ENCODE data around the gene TMCC1.
"Not testable (repeated sequence)": the region's sequence is repeated elsewhere in the genome, so short reads cannot be mapped to it uniquely, and the experiment has no call there.

Gene TMCC1

DNA sequence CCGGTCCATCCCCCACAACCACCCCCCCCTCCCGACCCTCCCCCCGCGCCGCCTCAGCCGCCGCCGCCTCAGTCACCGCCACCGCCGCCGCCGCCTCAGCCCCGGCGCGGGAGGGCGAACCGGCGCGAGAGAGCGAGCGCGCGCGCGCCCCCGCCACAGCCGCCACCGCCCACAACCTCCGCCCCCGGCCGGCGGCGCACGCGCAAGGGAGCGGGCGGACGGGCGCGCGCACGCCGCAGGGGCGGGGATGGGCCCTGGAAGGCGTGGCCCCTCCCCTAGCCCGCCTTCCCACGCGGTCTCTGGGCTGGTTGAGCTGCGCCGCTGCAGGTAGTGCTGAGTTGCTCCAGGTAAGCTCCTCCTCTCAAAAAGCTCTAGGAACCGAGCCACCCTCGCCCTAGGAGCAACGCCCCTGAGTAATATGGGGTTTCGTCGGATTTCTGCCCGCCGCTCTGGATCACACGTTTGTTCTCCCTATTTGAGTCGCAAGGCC, at the start of gene TMCC1:
Gene TMCC1 (minus strand): TSS at position 131 of the 490 bp plus-strand sequence.
- DNase-seq (ENCODE audit: low spot score): peak; percentile 91

DNA sequence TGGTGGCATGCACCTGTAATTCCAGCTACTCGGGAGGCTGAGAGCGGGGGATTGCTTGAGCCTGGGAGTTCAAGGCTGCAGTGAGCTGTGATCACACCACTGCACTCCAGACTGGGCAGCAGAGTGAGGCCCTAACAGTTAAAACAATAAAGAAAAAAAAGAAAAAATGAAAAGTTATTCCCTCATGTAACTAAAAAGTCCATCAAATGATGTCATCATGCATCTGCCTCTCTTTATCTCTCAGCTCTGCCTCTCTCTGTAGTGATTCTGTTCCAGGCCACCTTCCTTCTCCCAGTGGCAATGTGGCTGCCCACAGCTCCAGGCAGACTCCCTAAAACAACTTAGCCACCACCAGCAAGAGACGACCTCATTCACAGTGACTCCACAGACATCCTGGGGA, 49.5 kb upstream of the TMCC1 start:
- DNase-seq (ENCODE audit: low spot score): no peak

- peak; percentile 67 for DNase-seq (ENCODE audit: low spot score)
These were observed 48.8 kb upstream of the TMCC1 start for GRCh38 chr3:129942296-129942695.

GRCh38 chr3:129940086-129940485, 46.6 kb upstream of the TMCC1 start:
- no peak for DNase-seq (ENCODE audit: low spot score)

- DNase-seq (ENCODE audit: low spot score): no peak
These were observed 44.8 kb upstream of the TMCC1 start for GRCh38 chr3:129938140-129938930.

- DNase-seq (ENCODE audit: low spot score): no peak
These were observed 44.2 kb upstream of the TMCC1 start for GRCh38 chr3:129937717-129938116.

DNA sequence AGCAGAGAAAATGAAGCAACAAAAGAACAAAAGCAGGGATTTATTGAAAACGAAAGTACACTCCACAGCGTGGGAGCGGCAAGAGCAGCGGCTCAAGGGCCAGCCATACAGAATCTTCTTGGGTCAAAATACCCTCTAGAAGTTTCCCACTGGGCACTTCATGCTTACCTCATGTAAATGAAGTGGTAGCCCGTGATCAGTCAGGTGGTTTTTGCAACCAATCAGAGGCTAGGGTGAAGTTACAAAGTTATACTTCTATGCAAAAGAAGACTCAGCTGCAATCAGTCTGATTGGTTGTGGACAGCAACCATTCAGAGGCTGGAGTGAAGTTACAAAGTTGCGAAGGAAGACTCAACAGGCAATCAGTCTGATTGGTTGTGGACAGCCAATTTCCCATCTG, 43.2 kb upstream of the TMCC1 start:
- peak; percentile 50 for DNase-seq (ENCODE audit: low spot score)

GRCh38 chr3:129934234-129935123, 41.0 kb upstream of the TMCC1 start:
- DNase-seq (ENCODE audit: low spot score): peak; percentile 22

DNA sequence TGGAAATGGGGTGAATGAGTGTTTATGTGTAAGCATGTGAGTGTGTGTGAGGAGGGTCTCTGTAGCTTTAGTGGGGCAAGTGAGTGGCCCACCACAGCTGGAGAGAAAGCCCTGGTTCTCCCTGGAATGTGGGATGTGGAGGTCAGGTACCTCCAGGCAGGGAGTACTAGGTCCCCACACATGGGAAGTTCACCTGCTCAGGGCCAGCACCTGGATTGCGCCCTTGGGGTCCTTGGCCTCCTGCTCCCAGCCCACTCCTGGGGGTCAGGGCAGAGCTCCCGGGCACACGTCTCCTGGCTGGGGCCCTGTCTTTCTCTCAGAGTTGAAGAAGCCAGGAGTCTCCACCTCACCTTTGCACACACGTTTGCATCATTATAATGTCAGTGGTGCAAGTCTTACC, 40.0 kb upstream of the TMCC1 start:
- DNase-seq (ENCODE audit: low spot score): no peak

- DNase-seq (ENCODE audit: low spot score): no peak
These were observed 35.9 kb upstream of the TMCC1 start for GRCh38 chr3:129929383-129929782.

DNA sequence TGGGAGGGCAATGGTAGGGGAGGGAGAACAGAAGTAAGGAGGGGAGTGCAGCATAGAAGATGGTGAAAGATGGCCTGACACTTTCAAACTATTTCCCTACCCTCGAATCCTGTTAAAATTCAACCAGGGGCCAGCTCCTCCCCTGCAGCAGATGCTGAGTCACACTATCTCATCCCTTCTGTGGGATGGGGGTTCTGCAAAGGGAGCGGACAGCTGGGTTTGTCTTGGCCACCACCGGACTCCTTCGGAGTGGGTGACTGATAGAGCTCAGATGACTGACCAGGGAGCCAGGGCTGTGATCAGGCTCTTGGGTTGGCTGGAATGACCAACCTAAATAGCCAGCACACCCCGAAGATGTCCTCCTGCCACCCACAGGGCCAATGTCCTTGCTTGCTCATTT, 33.6 kb upstream of the TMCC1 start:
- DNase-seq (ENCODE audit: low spot score): no peak

GRCh38 chr3:129919806-129920205, 26.3 kb upstream of the TMCC1 start:
- no peak for DNase-seq (ENCODE audit: low spot score)

DNA sequence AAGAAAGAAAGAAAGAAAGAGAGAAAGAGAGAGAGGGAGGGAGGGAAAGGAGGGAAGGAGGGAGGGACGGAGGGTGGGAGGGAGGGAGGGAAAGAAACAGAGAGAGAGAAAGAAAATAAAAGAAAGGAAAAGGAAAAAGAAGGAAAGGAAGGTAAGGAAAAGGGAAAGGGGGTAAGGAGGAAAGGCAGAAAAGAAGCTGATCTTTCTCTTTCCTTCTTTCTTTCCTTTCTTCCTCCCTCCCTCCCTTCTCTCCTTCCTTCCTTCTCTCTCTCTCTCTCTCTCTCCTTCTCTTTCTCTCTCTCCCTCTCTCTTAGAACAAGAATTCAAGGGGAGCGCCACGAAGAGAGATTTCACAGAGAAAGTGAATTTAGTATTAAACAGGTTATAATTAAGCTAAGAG, 25.8 kb upstream of the TMCC1 start:
- DNase-seq (ENCODE audit: low spot score): no peak

GRCh38 chr3:129918461-129918860, 24.9 kb upstream of the TMCC1 start:
- DNase-seq (ENCODE audit: low spot score): peak; percentile 23

DNA sequence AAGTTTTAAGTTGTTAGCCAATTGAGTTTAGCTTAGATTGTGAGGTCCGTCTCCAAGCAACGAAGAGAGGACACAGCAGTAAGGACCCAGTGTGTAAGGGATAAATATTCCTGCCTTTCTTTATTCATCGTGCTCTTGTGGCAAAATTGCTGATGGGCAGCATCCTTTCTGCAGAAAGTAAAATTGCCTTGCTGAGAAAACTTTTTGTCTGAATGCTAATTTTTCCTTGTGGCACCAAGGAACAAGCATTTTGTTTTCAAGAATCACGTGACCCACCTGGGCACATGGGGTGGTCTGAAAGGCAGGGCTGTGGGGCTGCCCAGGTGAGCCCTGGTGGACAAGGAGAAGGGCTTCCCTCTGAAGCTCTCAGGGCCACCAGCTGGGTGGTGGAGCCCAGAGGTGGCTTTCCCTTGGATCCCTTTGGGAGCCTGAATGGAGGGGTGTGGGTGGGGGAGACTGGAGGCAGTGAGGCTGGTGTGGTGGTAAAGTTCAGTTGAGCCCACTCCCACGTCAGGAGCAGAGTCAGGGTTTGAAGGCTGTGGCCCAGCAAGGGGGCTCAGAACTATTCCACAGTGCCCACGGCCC, 24.0 kb upstream of the TMCC1 start:
- DNase-seq (ENCODE audit: low spot score): no peak

DNA sequence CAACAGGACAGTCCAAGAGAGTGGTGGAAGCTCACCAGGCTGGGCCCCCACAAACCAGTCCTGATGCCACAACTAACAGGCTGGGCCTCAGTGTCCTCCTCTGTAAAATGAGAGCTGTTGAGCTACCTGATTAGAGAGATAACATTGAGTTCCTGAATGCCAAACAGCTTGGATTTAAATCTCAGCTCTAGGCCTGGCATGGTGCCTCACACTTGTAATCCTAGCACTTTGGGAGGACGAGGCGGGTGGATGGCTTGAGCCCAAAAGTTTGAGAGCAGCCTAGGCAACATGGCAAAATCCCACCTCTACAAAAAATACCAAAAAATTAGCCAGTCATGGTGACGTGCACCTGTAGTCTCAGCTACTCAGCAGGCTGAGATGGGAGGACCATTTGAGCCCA, 20.1 kb upstream of the TMCC1 start:
- DNase-seq (ENCODE audit: low spot score): no peak

DNA sequence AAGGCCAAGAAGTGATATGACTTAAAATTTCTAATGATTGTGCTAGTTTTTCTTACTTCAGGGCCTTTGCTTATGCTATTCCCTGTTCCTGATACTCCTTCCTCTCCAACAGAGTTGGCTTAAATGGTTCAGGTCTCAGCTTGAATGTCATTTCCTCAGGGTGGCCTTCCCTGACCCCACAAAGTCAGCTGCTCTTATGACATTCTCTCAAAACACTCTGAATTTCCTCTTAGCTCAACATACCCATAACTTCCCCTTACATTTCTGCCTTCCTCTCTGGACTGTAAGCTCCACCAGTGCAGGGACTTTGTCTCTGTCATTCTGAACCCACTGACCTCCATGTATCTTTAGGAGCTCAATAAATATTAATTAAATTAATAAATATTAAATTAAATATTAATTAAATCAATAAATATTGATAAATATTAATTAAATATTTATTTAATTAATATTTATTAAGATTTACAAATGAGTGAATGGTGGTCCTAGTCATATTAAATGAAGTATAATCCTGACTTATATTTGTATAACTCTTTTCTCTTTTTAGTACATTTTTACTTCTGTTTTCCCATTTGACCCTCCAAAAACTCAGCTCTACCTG, 17.9 kb upstream of the TMCC1 start:
- no peak for DNase-seq (ENCODE audit: low spot score)

DNA sequence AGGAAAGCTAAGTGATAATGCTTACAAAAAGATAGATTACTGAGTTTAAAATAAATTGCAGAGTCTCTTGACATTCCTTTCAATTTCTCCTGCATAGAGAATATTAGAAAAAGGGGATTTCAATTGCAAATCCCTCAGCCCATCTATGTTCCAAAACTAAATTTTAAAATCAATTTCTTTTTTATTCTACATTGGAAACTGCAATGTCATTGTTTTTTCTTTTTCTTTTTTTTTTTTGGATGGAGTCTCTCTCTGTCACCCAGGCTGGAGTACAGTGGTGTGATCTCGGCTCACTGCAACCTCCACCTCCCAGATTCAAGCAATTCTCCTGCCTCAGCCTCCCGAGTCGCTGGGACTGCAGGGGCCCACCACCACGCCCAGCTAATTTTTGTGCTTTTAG, 15.7 kb upstream of the TMCC1 start:
- DNase-seq (ENCODE audit: low spot score): not testable (repeated sequence)

DNA sequence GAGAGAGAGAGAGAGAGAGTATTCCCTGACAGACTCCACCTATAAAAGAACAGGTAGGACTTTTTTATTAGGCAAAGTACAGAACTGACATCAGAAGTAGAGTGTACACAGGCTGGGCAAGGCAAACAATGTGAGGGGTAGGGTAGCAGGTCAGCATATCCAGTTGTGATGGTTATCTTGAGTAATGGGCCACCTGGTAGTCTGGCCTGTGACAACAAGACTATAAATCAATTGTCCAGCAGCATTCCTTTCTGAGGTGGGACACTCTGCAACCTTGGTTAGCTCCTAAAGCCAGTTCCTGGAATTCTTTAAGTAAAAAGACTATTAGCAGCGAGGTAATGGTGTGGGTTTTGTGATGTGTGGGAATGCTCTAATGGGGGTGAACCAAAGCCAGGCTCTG, 14.9 kb upstream of the TMCC1 start:
- no peak for DNase-seq (ENCODE audit: low spot score)

GRCh38 chr3:129901272-129901671, 7.8 kb upstream of the TMCC1 start:
- DNase-seq (ENCODE audit: low spot score): not testable (repeated sequence)

GRCh38 chr3:129897026-129897425, 3.5 kb upstream of the TMCC1 start:
- DNase-seq (ENCODE audit: low spot score): no peak

Measured in putamen (tissue), 1 donor.